HT1080 (cell line): ENCODE measurements around the gene NYAP1. TPM values are rescaled to one million over a fixed set of nuclear protein-coding genes. Genes with fewer than 3 reads are reported as not detected.
"Not testable (repeated sequence)": the region's sequence is repeated elsewhere in the genome, so short reads cannot be mapped to it uniquely, and the experiment has no call there.

Source experiments
- DNase-seq: peaks from one replicate; pipeline ENCODE4 v3.0.0-alpha.2; 2015; ENCODE audit warnings: low read depth
- total RNA-seq: library from RNA; depleted of rRNA; stranded (reverse); fragments of >200 nt; shearing (Covaris generic); gene quantifications from 2 replicates; pipeline ENCODE4 v1.2.3, GENCODE V29; 2014

NYAP1 gene
- total RNA-seq, 1 experiment from 2014 or later: 0.10 TPM

- DNase-seq: peak; percentile 46
Observed at GRCh38 chr7:100509231-100509630, 25.5 kb downstream of the NYAP1 start.

- no peak for DNase-seq
Observed at GRCh38 chr7:100510437-100511239, 26.9 kb downstream of the NYAP1 start.

GRCh38 chr7:100513212-100513810 is 29.6 kb downstream of the NYAP1 start:
- DNase-seq: no peak

- peak; percentile 66 for DNase-seq
Observed at GRCh38 chr7:100515072-100515532, 31.4 kb downstream of the NYAP1 start.

- DNase-seq: peak; percentile 66
Observed at GRCh38 chr7:100516135-100516812, 32.5 kb downstream of the NYAP1 start.

GRCh38 chr7:100517305-100517704 is 33.6 kb downstream of the NYAP1 start:
- no peak for DNase-seq

- no peak for DNase-seq
Observed at GRCh38 chr7:100519580-100519979, 35.9 kb downstream of the NYAP1 start.

- no peak for DNase-seq
Observed at GRCh38 chr7:100520138-100520537, 36.4 kb downstream of the NYAP1 start.

- DNase-seq: no peak
Observed at GRCh38 chr7:100521076-100521475, 37.3 kb downstream of the NYAP1 start.

GRCh38 chr7:100521909-100522593 is 38.3 kb downstream of the NYAP1 start:
- not testable (repeated sequence) for DNase-seq

- DNase-seq: not testable (repeated sequence)
Observed at GRCh38 chr7:100523192-100523591, 39.5 kb downstream of the NYAP1 start.

- not testable (repeated sequence) for DNase-seq
Observed at GRCh38 chr7:100528108-100528866, 44.6 kb downstream of the NYAP1 start.

- no peak for DNase-seq
Observed at GRCh38 chr7:100532165-100533022, 48.7 kb downstream of the NYAP1 start.

- not testable (repeated sequence) for DNase-seq
Observed at GRCh38 chr7:100535982-100536381, 52.3 kb downstream of the NYAP1 start.

- not testable (repeated sequence) for DNase-seq
Observed at GRCh38 chr7:100536695-100537094, 53.0 kb downstream of the NYAP1 start.

GRCh38 chr7:100538348-100538653 is 54.6 kb downstream of the NYAP1 start:
- no peak for DNase-seq

- peak; percentile 100 for DNase-seq
Observed at GRCh38 chr7:100538654-100539435, 55.1 kb downstream of the NYAP1 start, which contains the start of gene AGFG2. Gene AGFG2 (plus strand): TSS chr7:100539203. CDS start chr7:100539347, 144 bp downstream.

- DNase-seq: no peak
Observed at GRCh38 chr7:100539436-100540006, 55.8 kb downstream of the NYAP1 start.
